Ishikawa (cell line): ENCODE measurements around the gene RAD50.

Experiments
- CEBPB ChIP-seq: IDR thresholded peaks from 2 replicates; pipeline ENCODE4 v1.6.1; 2012
- CREB1 ChIP-seq: IDR thresholded peaks from 2 replicates; pipeline ENCODE4 v1.6.1; 2012; ENCODE audit warnings: low read depth
- EGR1 ChIP-seq: IDR thresholded peaks from 2 replicates; pipeline ENCODE4 v1.6.1; 2012
- EP300 ChIP-seq: IDR thresholded peaks from 2 replicates; pipeline ENCODE4 v1.6.1; 2012; ENCODE audit warnings: borderline replicate concordance
- FOXM1 ChIP-seq: IDR thresholded peaks from 2 replicates; pipeline ENCODE4 v1.6.1; 2012; ENCODE audit warnings: low read depth, borderline replicate concordance
- MAX ChIP-seq: IDR thresholded peaks from 2 replicates; pipeline ENCODE4 v1.6.1; 2012
- NFIC ChIP-seq: IDR thresholded peaks from 2 replicates; pipeline ENCODE4 v1.6.1; 2012
- RAD21 ChIP-seq: IDR thresholded peaks from 2 replicates; pipeline ENCODE4 v1.6.1; 2012; ENCODE audit warnings: low read depth
- REST ChIP-seq: IDR thresholded peaks from 2 replicates; pipeline ENCODE4 v1.6.1; 2012; ENCODE audit warnings: low read depth, mild to moderate bottlenecking
- TAF1 ChIP-seq: IDR thresholded peaks from 2 replicates; pipeline ENCODE4 v1.6.1; 2012; ENCODE audit warnings: low read depth, mild to moderate bottlenecking
- TCF12 ChIP-seq: IDR thresholded peaks from 2 replicates; pipeline ENCODE4 v1.6.1; 2012; ENCODE audit warnings: low read depth
- TEAD4 ChIP-seq: IDR thresholded peaks from 2 replicates; pipeline ENCODE4 v1.6.1; 2012
- USF1 ChIP-seq: IDR thresholded peaks from 2 replicates; pipeline ENCODE4 v1.6.1; 2012
- YY1 ChIP-seq: IDR thresholded peaks from 2 replicates; pipeline ENCODE4 v1.6.1; 2012; ENCODE audit warnings: low read depth
- ZBTB7A ChIP-seq: IDR thresholded peaks from 2 replicates; pipeline ENCODE4 v1.6.1; 2012; ENCODE audit warnings: low read depth

RAD50 gene

GRCh38 chr5:132690156-132690555 is 133.4 kb downstream of the RAD50 start:
- TF ChIP-seq FOXM1: no peak
- TF ChIP-seq TCF12: no peak
- no peak for TF ChIP-seq MAX
- no peak for TF ChIP-seq EGR1
- TF ChIP-seq RAD21: no peak
- no peak for TF ChIP-seq REST
- no peak for TF ChIP-seq ZBTB7A
- TF ChIP-seq TAF1: no peak
- TF ChIP-seq NFIC: no peak

- TF ChIP-seq FOXM1 (no peak), TAF1 (no peak), NFIC (no peak), TEAD4 (no peak), EGR1 (no peak), REST (no peak), CREB1 (no peak), YY1 (no peak), TCF12 (no peak), USF1 (no peak), MAX (no peak), ZBTB7A (no peak), EP300 (no peak), CEBPB (no peak)
These were observed 135.8 kb downstream of the RAD50 start for GRCh38 chr5:132692632-132692967.
